Keratinocyte (primary cell): ENCODE results near the gene ZHX3. TPM values are rescaled to one million over a fixed set of nuclear protein-coding genes. Genes with fewer than 3 reads are reported as not detected.

Source experiments
- DNase-seq: peaks from one replicate; pipeline ENCODE4 v3.0.0-alpha.2; 2011; ENCODE audit warnings: low read depth, missing footprints, low spot score
- FAIRE-seq: peaks from 2 replicates; lab custom pipeline; 2011; peaks lifted over from hg19 to GRCh38; lab: Jason Lieb, UNC
- H2AFZ ChIP-seq: 2 replicates; pipeline ENCODE4 v1.6.0; 2012; ENCODE audit warnings: low read length, control low read depth, inconsistent platforms; ENCODE audit not compliant: control insufficient read depth
- H3K27ac ChIP-seq: 2 replicates; pipeline ENCODE4 v1.5.1; 2011; ENCODE audit warnings: low read length; ENCODE audit not compliant: control insufficient read depth, insufficient read depth
- H3K27me3 ChIP-seq: 3 replicates; pipeline ENCODE4 v1.6.0; 2011; ENCODE audit warnings: low read length; ENCODE audit not compliant: control insufficient read depth, insufficient read depth; ENCODE audit errors: extremely low read depth
- H3K36me3 ChIP-seq, 2 experiments: 2 replicates in 1 of 2; 3 replicates in 1 of 2; pipeline ENCODE4 v1.5.1; 2011; ENCODE audit warnings: low read length in 2 of 2, mild to moderate bottlenecking in 1 of 2; ENCODE audit not compliant: control insufficient read depth in 2 of 2, insufficient read depth in 2 of 2; ENCODE audit errors: extremely low read depth in 1 of 2
- H3K4me1 ChIP-seq: 3 replicates; pipeline ENCODE4 v1.5.1; 2011; ENCODE audit warnings: low read length; ENCODE audit not compliant: control insufficient read depth, insufficient read depth; ENCODE audit errors: extremely low read depth
- H3K4me2 ChIP-seq: 3 replicates; pipeline ENCODE4 v1.6.0; 2011; ENCODE audit warnings: low read depth, low read length; ENCODE audit not compliant: control insufficient read depth, insufficient read depth; ENCODE audit errors: extremely low read depth
- H3K4me3 ChIP-seq, 3 experiments: fragments of 200-600 bp in 1 of 3; sonication (generic) in 1 of 3; 2 replicates in 2 of 3; 3 replicates in 1 of 3; pipeline ENCODE4 v1.5.1; 2011 to 2016; ENCODE audit warnings: low read length in 3 of 3, mild to moderate bottlenecking in 3 of 3, control low read depth in 2 of 3, inconsistent platforms in 1 of 3, low read depth in 1 of 3, mixed read lengths in 1 of 3, mixed run types in 1 of 3, moderate library complexity in 1 of 3; ENCODE audit not compliant: control insufficient read depth in 2 of 3, insufficient read depth in 2 of 3; ENCODE audit errors: extremely low read depth in 1 of 3
- H3K79me2 ChIP-seq: 2 replicates; pipeline ENCODE4 v1.6.0; 2012; ENCODE audit warnings: low read length; ENCODE audit not compliant: control insufficient read depth, insufficient read depth
- H3K9ac ChIP-seq: 3 replicates; pipeline ENCODE4 v1.6.0; 2011; ENCODE audit warnings: low read length; ENCODE audit not compliant: control insufficient read depth, insufficient read depth; ENCODE audit errors: extremely low read depth
- H3K9me1 ChIP-seq: 3 replicates; pipeline ENCODE4 v1.6.0; 2011; ENCODE audit warnings: low read length; ENCODE audit not compliant: control insufficient read depth, insufficient read depth; ENCODE audit errors: extremely low read depth
- H3K9me3 ChIP-seq: 2 replicates; pipeline ENCODE4 v1.5.1; 2012; ENCODE audit warnings: low read depth, low read length; ENCODE audit not compliant: control insufficient read depth
- H4K20me1 ChIP-seq: 3 replicates; pipeline ENCODE4 v1.6.0; 2011; ENCODE audit warnings: low read length; ENCODE audit not compliant: control insufficient read depth, insufficient read depth; ENCODE audit errors: extremely low read depth
- EZH2 ChIP-seq: IDR thresholded peaks from one replicate; pipeline ENCODE4 v1.6.1; 2012; ENCODE audit warnings: inconsistent platforms, mild to moderate bottlenecking, low read length, moderate library complexity
- dilution Hi-C: fragments of 300-500 bp; cut with MboI; formaldehyde crosslinking; loops from one replicate; pipeline ENCODE4 v1.7.0; 2020; ENCODE audit warnings: low sequenced_read_pairs; ENCODE audit not compliant: extremely low pct_ligation_motif_present
- polyA plus RNA-seq, 5 experiments: library from polyadenylated mRNA; depleted of rRNA in 3 of 5; stranded (reverse) in 3 of 5; stranded (forward) in 1 of 5; unstranded in 1 of 5; fragments of >200 nt; gene quantifications; 1 replicate in 1 of 5; 2 replicates in 3 of 5; 3 replicates in 1 of 5; pipeline versions ENCODE4 v1.2.1 to v1.2.3, GENCODE V29; 2011 to 2012; ENCODE audit warnings: missing spikeins in 2 of 5, low read depth in 1 of 5, low replicate concordance in 1 of 5
- TF ChIP-seq, protein P1 (sequence below), 3 experiments: IDR thresholded peaks in 1 of 3; conservative IDR thresholded peaks in 1 of 3; optimal IDR thresholded peaks in 1 of 3; 2 replicates in 2 of 3; 3 replicates in 1 of 3; pipeline versions ENCODE3 to v1.5.1; 2011; ENCODE audit warnings: low read length in 3 of 3, mild to moderate bottlenecking in 3 of 3, moderate library complexity in 2 of 3, control low read depth in 1 of 3, inconsistent platforms in 1 of 3; ENCODE audit not compliant: insufficient read depth in 2 of 3; ENCODE audit errors: extremely low read depth in 1 of 3

Gene ZHX3
- polyA plus RNA-seq, 1 donor (not counting 4 experiments of a cell fraction or from before 2014, with no cell fraction given) = 16.5 TPM

DNA sequence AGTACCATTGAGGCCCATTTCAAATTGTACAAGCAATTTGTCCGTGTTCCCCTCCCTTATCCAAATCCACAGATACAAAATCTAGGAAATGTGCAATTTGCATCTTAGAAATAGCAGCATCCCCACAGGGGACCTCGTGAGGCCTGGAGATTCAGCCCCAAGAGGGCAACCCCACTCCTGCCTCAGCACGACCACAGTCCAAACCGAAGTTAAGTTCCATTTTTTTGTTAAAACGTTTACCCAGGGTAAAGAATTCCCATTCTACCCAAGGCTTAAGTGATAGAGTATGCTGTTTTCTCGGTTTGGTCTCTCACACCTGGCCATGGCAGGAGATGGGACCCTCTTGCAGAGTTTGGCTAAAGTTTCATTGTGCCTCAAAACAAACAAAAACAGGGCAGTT lies 139.0 kb downstream of the ZHX3 start:
- DNase-seq (no peak), FAIRE-seq (no peak)
- Histone ChIP-seq H4K20me1 (no peaks in the 10 kb centered on the region), H3K9me3 (no peaks in the 10 kb centered on the region), H3K9me1 (no peaks in the 10 kb centered on the region), H3K79me2 (peaks cover 2% of the 10 kb centered on the region), H3K27ac (peak overlapping the region; percentile 74), H3K4me1 (peaks cover 45% of the 10 kb centered on the region), H3K27me3 (no peaks in the 10 kb centered on the region), H3K4me3 (no peak overlapping the region), H3K4me2 (no peak overlapping the region), H2AFZ (no peak overlapping the region), H3K9ac (no peak overlapping the region), H3K36me3 (peaks cover 15 to 28% of the 10 kb centered on the region in 2 experiments)
- dilution Hi-C loops = no loop called here
- TF ChIP-seq EZH2 = no peak
- TF ChIP-seq, protein P1, sequence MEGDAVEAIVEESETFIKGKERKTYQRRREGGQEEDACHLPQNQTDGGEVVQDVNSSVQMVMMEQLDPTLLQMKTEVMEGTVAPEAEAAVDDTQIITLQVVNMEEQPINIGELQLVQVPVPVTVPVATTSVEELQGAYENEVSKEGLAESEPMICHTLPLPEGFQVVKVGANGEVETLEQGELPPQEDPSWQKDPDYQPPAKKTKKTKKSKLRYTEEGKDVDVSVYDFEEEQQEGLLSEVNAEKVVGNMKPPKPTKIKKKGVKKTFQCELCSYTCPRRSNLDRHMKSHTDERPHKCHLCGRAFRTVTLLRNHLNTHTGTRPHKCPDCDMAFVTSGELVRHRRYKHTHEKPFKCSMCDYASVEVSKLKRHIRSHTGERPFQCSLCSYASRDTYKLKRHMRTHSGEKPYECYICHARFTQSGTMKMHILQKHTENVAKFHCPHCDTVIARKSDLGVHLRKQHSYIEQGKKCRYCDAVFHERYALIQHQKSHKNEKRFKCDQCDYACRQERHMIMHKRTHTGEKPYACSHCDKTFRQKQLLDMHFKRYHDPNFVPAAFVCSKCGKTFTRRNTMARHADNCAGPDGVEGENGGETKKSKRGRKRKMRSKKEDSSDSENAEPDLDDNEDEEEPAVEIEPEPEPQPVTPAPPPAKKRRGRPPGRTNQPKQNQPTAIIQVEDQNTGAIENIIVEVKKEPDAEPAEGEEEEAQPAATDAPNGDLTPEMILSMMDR (optimal IDR thresholded peaks at IDR 0.05 in 1 of 3, IDR thresholded peaks at IDR 0.05 in 1 of 3, conservative IDR thresholded peaks at IDR 0.05 in 1 of 3; ENCODE audit: extremely low read depth in 1 of 3, insufficient read depth in 2 of 3, low read length in 3 of 3) = no peak

- Histone ChIP-seq H3K79me2 (peaks cover 2% of the 10 kb centered on the region), H4K20me1 (no peaks in the 10 kb centered on the region), H3K9me1 (no peaks in the 10 kb centered on the region), H3K4me1 (peaks cover 46% of the 10 kb centered on the region), H3K36me3 (peaks cover 17 to 31% of the 10 kb centered on the region in 2 experiments), H2AFZ (no peak overlapping the region), H3K9me3 (no peaks in the 10 kb centered on the region), H3K27ac (peak overlapping the region; percentile 74), H3K9ac (peak overlapping the region; percentile 44), H3K4me3 (no peak overlapping the region), H3K27me3 (no peaks in the 10 kb centered on the region), H3K4me2 (peak overlapping the region; percentile 1)
- dilution Hi-C loops = no loop called here
- no peak for DNase-seq
- peak; percentile 98 for FAIRE-seq
- no peak for TF ChIP-seq EZH2
- TF ChIP-seq, protein P1 (optimal IDR thresholded peaks at IDR 0.05 in 1 of 3, IDR thresholded peaks at IDR 0.05 in 1 of 3, conservative IDR thresholded peaks at IDR 0.05 in 1 of 3; ENCODE audit: extremely low read depth in 1 of 3, insufficient read depth in 2 of 3, low read length in 3 of 3) = no peak
Observed at GRCh38 chr20:41177636-41178035, 139.9 kb downstream of the ZHX3 start.
